Neuronal stem cell (in vitro differentiated cells): ENCODE measurements around the gene LYPD4.

ENCODE experiments used
- DNase-seq: peaks from one replicate; pipeline ENCODE4 v3.0.0-alpha.2; 2013; ENCODE audit warnings: low spot score
- H2AFZ ChIP-seq: one replicate; pipeline ENCODE4 v1.6.1; 2013; ENCODE audit warnings: mild to moderate bottlenecking, low read length, inconsistent platforms
- H2AK5ac ChIP-seq: 2 replicates; pipeline ENCODE4 v1.6.1; 2013; ENCODE audit warnings: low read depth, mild to moderate bottlenecking, inconsistent platforms, low read length, moderate library complexity, mixed read lengths
- H2BK120ac ChIP-seq: 2 replicates; pipeline ENCODE4 v1.6.1; 2013; ENCODE audit warnings: low read depth, mild to moderate bottlenecking, inconsistent platforms, low read length, moderate library complexity, mixed read lengths
- H2BK12ac ChIP-seq: one replicate; pipeline ENCODE4 v1.6.1; 2013; ENCODE audit warnings: low read length, inconsistent platforms
- H2BK15ac ChIP-seq: 2 replicates; pipeline ENCODE4 v1.6.1; 2013; ENCODE audit warnings: mild to moderate bottlenecking, low read length, inconsistent platforms, mixed read lengths
- H2BK5ac ChIP-seq: one replicate; pipeline ENCODE4 v1.6.1; 2013; ENCODE audit warnings: inconsistent platforms, mild to moderate bottlenecking, low read length, moderate library complexity
- H3K14ac ChIP-seq: one replicate; pipeline ENCODE4 v1.6.1; 2013; ENCODE audit warnings: low read length, inconsistent platforms
- H3K18ac ChIP-seq: 2 replicates; pipeline ENCODE4 v1.6.1; 2013; ENCODE audit warnings: low read length, inconsistent platforms
- H3K23ac ChIP-seq: 2 replicates; pipeline ENCODE4 v1.6.1; 2013; ENCODE audit warnings: low read depth, mild to moderate bottlenecking, mixed read lengths, low read length, inconsistent platforms; ENCODE audit not compliant: poor library complexity
- H3K27ac ChIP-seq: replicated peaks from 3 replicates; pipeline ENCODE4 v1.5.1; 2013; ENCODE audit warnings: low read length, inconsistent platforms
- H3K27me3 ChIP-seq, 3 experiments: 2 replicates each; pipeline ENCODE4 v1.6.1; 2013; ENCODE audit warnings: low read length in 3 of 3, mild to moderate bottlenecking in 2 of 3, inconsistent platforms in 1 of 3, low read depth in 1 of 3, mixed read lengths in 1 of 3, moderate library complexity in 1 of 3; ENCODE audit not compliant: control insufficient read depth in 3 of 3, insufficient read depth in 3 of 3
- H3K36me3 ChIP-seq, 2 donors: replicated peaks in 1 of 2; 2 replicates each; pipeline ENCODE4 v1.6.1; 2013; ENCODE audit warnings: low read length in 2 of 2; ENCODE audit not compliant: control insufficient read depth in 2 of 2, insufficient read depth in 2 of 2
- H3K4ac ChIP-seq: 2 replicates; pipeline ENCODE4 v1.6.1; 2013; ENCODE audit warnings: inconsistent platforms, mild to moderate bottlenecking, low read length, moderate library complexity
- H3K4me1 ChIP-seq, 2 donors: 1 replicate in 1 of 2; 2 replicates in 1 of 2; pipeline ENCODE4 v1.6.1; 2013; ENCODE audit warnings: low read length in 2 of 2, low read depth in 1 of 2; ENCODE audit not compliant: control insufficient read depth in 2 of 2, insufficient read depth in 1 of 2
- H3K4me2 ChIP-seq: one replicate; pipeline ENCODE4 v1.6.1; 2013; ENCODE audit warnings: mild to moderate bottlenecking, low read length, inconsistent platforms; ENCODE audit not compliant: insufficient read depth, poor library complexity, severe bottlenecking
- H3K4me3 ChIP-seq, 2 donors: 2 replicates each; pipeline ENCODE4 v1.5.1; 2013; ENCODE audit warnings: low read length in 2 of 2, mild to moderate bottlenecking in 2 of 2, inconsistent platforms in 1 of 2, moderate library complexity in 1 of 2
- H3K79me1 ChIP-seq: one replicate; pipeline ENCODE4 v1.6.1; 2013; ENCODE audit warnings: low read depth, mild to moderate bottlenecking, inconsistent platforms, low read length, moderate library complexity
- H3K9ac ChIP-seq: one replicate; pipeline ENCODE4 v1.6.1; 2013; ENCODE audit warnings: mild to moderate bottlenecking, low read depth, low read length, inconsistent platforms; ENCODE audit not compliant: poor library complexity
- H3K9me3 ChIP-seq, 2 donors: replicated peaks in 1 of 2; 2 replicates each; pipeline versions ENCODE3 to v1.6.1; 2013; ENCODE audit warnings: low read length in 2 of 2, mild to moderate bottlenecking in 2 of 2, inconsistent platforms in 1 of 2, low read depth in 1 of 2, mixed read lengths in 1 of 2, moderate library complexity in 1 of 2; ENCODE audit not compliant: control insufficient read depth in 2 of 2, insufficient read depth in 1 of 2
- H4K8ac ChIP-seq: one replicate; pipeline ENCODE4 v1.6.1; 2013; ENCODE audit warnings: low read depth, mild to moderate bottlenecking, inconsistent platforms, low read length, moderate library complexity
- H4K91ac ChIP-seq: one replicate; pipeline ENCODE4 v1.6.1; 2013; ENCODE audit warnings: low read length, low read depth, mild to moderate bottlenecking, inconsistent platforms; ENCODE audit not compliant: poor library complexity
- WGBS, 2 donors: extraction: QIAGEN DNeasy Blood & Tissue Kit; methylation state at CpG; one replicate each; pipeline ENCODE4 v1.1.7; 2013; ENCODE audit warnings: missing lambda C conversion rate in 2 of 2, mixed read lengths in 1 of 2; ENCODE audit not compliant: insufficient read length in 2 of 2, insufficient replicate concordance in 1 of 2; ENCODE audit errors: extremely low coverage in 2 of 2; 5-methylcytosine and 5-hydroxymethylcytosine counted together

The LYPD4 gene

GRCh38 chr19:41848666-41849065 lies 4.2 kb upstream of the LYPD4 start:
- Histone ChIP-seq H3K36me3 (no peaks in the 10 kb centered on the region), H2BK12ac (no peak overlapping the region), H2AK5ac (peak overlapping the region; percentile 49), H3K23ac (no peak overlapping the region), H3K4me1 (no peaks in the 10 kb centered on the region), H3K27me3 (peaks cover 0 to 56% (median 0%) of the 10 kb centered on the region in 3 experiments), H3K4me2 (no peak overlapping the region), H3K27ac (no peak overlapping the region), H2BK5ac (no peak overlapping the region), H2BK120ac (peak overlapping the region; percentile 25), H4K91ac (peak overlapping the region; percentile 58), H3K14ac (peak overlapping the region; percentile 22), H4K8ac (no peak overlapping the region), H2BK15ac (no peak overlapping the region), H3K9ac (no peak overlapping the region), H3K79me1 (no peaks in the 10 kb centered on the region), H3K9me3 (no peaks in the 10 kb centered on the region), H3K4ac (no peak overlapping the region), H2AFZ (no peak overlapping the region), H3K4me3 (no peak overlapping the region), H3K18ac (no peak overlapping the region)
- no CpG with 5 or more reads among the region's 6 CpGs for WGBS, 2 donors
- no peak for DNase-seq

DNA sequence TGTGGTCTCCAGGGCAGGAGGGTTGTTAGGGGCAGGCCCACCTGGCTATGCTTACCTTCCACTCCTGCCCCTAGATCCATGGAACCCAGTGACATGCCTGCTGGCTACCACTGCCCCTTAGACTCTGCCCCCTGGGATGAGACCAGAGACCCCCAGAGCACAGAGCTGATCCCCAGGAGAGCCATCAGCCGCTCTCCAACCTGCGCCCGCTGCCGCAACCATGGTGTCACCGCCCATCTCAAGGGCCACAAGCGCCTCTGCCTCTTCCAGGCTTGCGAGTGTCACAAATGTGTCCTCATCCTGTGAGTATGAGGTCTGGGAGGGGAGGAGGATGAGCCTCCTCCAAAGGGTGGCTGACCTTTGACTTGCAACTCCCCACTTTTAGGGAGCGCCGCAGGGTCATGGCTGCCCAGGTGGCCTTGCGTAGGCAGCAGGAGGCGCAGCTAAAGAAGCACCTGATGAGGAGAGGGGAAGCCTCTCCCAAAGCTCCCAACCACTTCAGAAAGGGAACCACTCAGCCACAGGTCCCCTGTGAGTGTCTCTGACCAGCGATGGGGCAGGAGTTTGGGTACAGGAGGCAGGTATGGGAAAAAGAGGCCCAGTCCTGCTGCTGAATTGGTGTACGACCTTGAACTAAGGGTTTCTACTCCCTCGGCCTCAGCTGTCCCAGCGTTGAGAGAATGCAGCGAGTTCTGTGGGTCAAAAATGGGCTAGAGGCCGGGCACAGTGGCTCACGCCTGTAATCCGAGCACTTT lies 3.0 kb upstream of the LYPD4 start:
- H2BK12ac ChIP-seq, result no peak overlapping the region
- no peak overlapping the region for H3K4me3 ChIP-seq
- no peaks in the 10 kb centered on the region for H3K4me1 ChIP-seq
- no peak overlapping the region for H2BK5ac ChIP-seq
- H2BK15ac ChIP-seq, result no peak overlapping the region
- no peak overlapping the region for H3K27ac ChIP-seq
- no peaks in the 10 kb centered on the region for H3K9me3 ChIP-seq
- H3K9ac ChIP-seq, result no peak overlapping the region
- H3K4ac ChIP-seq, result no peak overlapping the region
- H2AK5ac ChIP-seq, result peak overlapping the region; percentile 82
- no peak overlapping the region for H2BK120ac ChIP-seq
- no peaks in the 10 kb centered on the region for H3K79me1 ChIP-seq
- H3K23ac ChIP-seq, result peak overlapping the region; percentile 49
- WGBS, 2 donors, result no CpG with 5 or more reads among the region's 19 CpGs
- H4K91ac ChIP-seq, result no peak overlapping the region
- H3K18ac ChIP-seq, result no peak overlapping the region
- H3K4me2 ChIP-seq, result no peak overlapping the region
- H3K14ac ChIP-seq, result no peak overlapping the region
- H3K36me3 ChIP-seq, result no peaks in the 10 kb centered on the region
- DNase-seq, result no peak
- peaks cover 0 to 45% (median 0%) of the 10 kb centered on the region in 3 experiments for H3K27me3 ChIP-seq
- no peak overlapping the region for H2AFZ ChIP-seq
- no peak overlapping the region for H4K8ac ChIP-seq

DNA sequence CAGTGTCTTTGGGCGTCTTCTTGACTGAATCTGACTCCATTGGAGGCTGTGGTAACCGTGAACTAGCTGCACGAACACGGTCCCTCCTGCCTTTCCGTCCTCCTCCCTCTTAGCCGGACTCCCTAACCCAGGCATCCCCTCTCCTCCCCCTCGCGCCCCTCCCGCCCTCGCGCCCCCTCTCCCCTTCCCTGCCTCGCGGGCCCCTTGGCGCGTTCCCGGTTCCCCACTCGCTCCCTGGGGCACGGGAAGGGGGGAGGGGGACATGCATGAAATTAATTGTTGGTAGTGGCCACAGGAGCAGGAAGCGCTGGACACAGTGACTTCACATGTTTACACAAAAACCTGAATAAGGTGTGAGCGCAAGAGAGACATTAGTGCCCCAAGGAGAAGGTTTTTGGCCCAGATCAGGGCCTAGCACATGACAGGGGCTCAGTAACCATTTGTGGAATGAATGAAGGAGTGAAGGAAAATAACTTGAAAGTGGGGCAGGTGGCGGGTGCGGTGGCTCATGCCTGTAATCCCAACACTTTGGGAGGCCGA lies 638 bp upstream of the LYPD4 start:
- no peak overlapping the region for H3K9ac ChIP-seq
- no peak overlapping the region for H3K27ac ChIP-seq
- H3K18ac ChIP-seq, result no peak overlapping the region
- no peak overlapping the region for H2AFZ ChIP-seq
- H3K9me3 ChIP-seq, result no peaks in the 10 kb centered on the region
- no peak overlapping the region for H3K23ac ChIP-seq
- H2AK5ac ChIP-seq, result no peak overlapping the region
- H2BK12ac ChIP-seq, result no peak overlapping the region
- no peaks in the 10 kb centered on the region for H3K79me1 ChIP-seq
- WGBS, 2 donors, result no CpG with 5 or more reads among the region's 23 CpGs
- no peak overlapping the region for H2BK5ac ChIP-seq
- H3K4ac ChIP-seq, result no peak overlapping the region
- no peak for DNase-seq
- peaks cover 0 to 22% (median 0%) of the 10 kb centered on the region in 3 experiments for H3K27me3 ChIP-seq
- no peak overlapping the region for H3K4me3 ChIP-seq
- H3K4me2 ChIP-seq, result no peak overlapping the region
- H2BK15ac ChIP-seq, result no peak overlapping the region
- no peaks in the 10 kb centered on the region for H3K4me1 ChIP-seq
- no peak overlapping the region for H4K91ac ChIP-seq
- no peaks in the 10 kb centered on the region for H3K36me3 ChIP-seq
- H2BK120ac ChIP-seq, result no peak overlapping the region
- no peak overlapping the region for H4K8ac ChIP-seq
- H3K14ac ChIP-seq, result no peak overlapping the region

DNA sequence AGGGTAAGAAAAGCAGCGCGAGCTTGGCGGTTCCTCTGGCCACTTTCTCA lies 343 bp upstream of the LYPD4 start, which contains the start of gene DMRTC2:
Gene DMRTC2 (plus strand): TSS at position 42 of the 50 bp plus-strand sequence. CDS start 2,387 bp downstream, outside the sequence.
- no peak within 1 kb of the TSS for H3K27ac ChIP-seq
- no peak within 1 kb of the TSS for H2AFZ ChIP-seq
- H3K9me3 ChIP-seq, result no peaks in the 10 kb centered on the region
- H2BK15ac ChIP-seq, result no peak within 1 kb of the TSS
- no peak within 1 kb of the TSS for H3K4me2 ChIP-seq
- WGBS, 2 donors, result no CpG with 5 or more reads among the region's 3 CpGs
- no peak within 1 kb of the TSS for H3K18ac ChIP-seq
- no peak within 1 kb of the TSS for H2AK5ac ChIP-seq
- H2BK12ac ChIP-seq, result no peak within 1 kb of the TSS
- no peaks in the 10 kb centered on the region for H3K79me1 ChIP-seq
- no peak within 1 kb of the TSS for H4K91ac ChIP-seq
- H3K4me1 ChIP-seq, result no peaks in the 10 kb centered on the region
- DNase-seq, result no peak
- no peak within 1 kb of the TSS for H3K14ac ChIP-seq
- H2BK5ac ChIP-seq, result no peak within 1 kb of the TSS
- H3K36me3 ChIP-seq, result no peaks in the 10 kb centered on the region
- H3K23ac ChIP-seq, result no peak within 1 kb of the TSS
- H3K9ac ChIP-seq, result no peak within 1 kb of the TSS
- no peak within 1 kb of the TSS for H4K8ac ChIP-seq
- H2BK120ac ChIP-seq, result no peak within 1 kb of the TSS
- H3K27me3 ChIP-seq, result peaks cover 0 to 22% (median 0%) of the 10 kb centered on the region in 3 experiments
- no peak within 1 kb of the TSS for H3K4ac ChIP-seq
- no peak within 1 kb of the TSS for H3K4me3 ChIP-seq
